ENCODE results near the gene ADGRG2. TPM values are rescaled to one million over a fixed set of nuclear protein-coding genes. Genes with fewer than 3 reads are reported as not detected.

ADGRG2 gene
- total RNA-seq, 4 donors from 2014 or later = 0.83 to 2.7 (median 2.1) TPM

- H3K36me3 ChIP-seq = no peaks in the 10 kb centered on the region
- 79% methylated on average over 6 of the region's 6 CpGs for WGBS
- H3K27me3 ChIP-seq = no peaks in the 10 kb centered on the region
- no peaks in the 10 kb centered on the region for H3K4me1 ChIP-seq
- H3K27ac ChIP-seq (replicated peaks in 1 of 4) = no peak overlapping the region
- DNase-seq (ENCODE audit: extremely low spot score) = no peak
- H3K4me3 ChIP-seq = no peak overlapping the region
- TF ChIP-seq POLR2AphosphoS5 (IDR thresholded peaks at IDR 0.05) (no peak), POLR2A (IDR thresholded peaks at IDR 0.05; ENCODE audit: low read depth) (no peak), CTCF (IDR thresholded peaks at IDR 0.05) (no peak)
- intact Hi-C loops (cut with DNase I) = no loop called here
- no peaks in the 10 kb centered on the region for H3K9me3 ChIP-seq
These were observed 63.2 kb downstream of the ADGRG2 start for GRCh38 chrX:19059067-19059466.

- Histone ChIP-seq H3K27me3 (no peaks in the 10 kb centered on the region), H3K4me3 (no peak overlapping the region), H3K9me3 (no peaks in the 10 kb centered on the region), H3K4me1 (no peaks in the 10 kb centered on the region), H3K36me3 (peaks cover 0 to 2% (median 0%) of the 10 kb centered on the region in 4 donors), H3K27ac (replicated peaks in 1 of 4) (no peak overlapping the region)
- intact Hi-C loops (cut with DNase I) = no loop called here
- DNase-seq (ENCODE audit: extremely low spot score) = no peak
- 50% methylated on average over 2 of the region's 2 CpGs for WGBS
- TF ChIP-seq POLR2A (IDR thresholded peaks at IDR 0.05; ENCODE audit: low read depth) (no peak), EP300 (IDR thresholded peaks at IDR 0.05) (no peak), CTCF (IDR thresholded peaks at IDR 0.05) (no peak), POLR2AphosphoS5 (IDR thresholded peaks at IDR 0.05) (no peak)
These were observed 64.4 kb downstream of the ADGRG2 start for GRCh38 chrX:19057856-19058255.

GRCh38 chrX:19049110-19049509 is 73.2 kb downstream of the ADGRG2 start:
- no peak overlapping the region for H3K4me3 ChIP-seq
- no peaks in the 10 kb centered on the region for H3K27me3 ChIP-seq
- intact Hi-C loops (cut with DNase I) = no loop called here
- no peaks in the 10 kb centered on the region for H3K9me3 ChIP-seq
- H3K36me3 ChIP-seq = peaks cover 0 to 5% (median 0%) of the 10 kb centered on the region in 4 donors
- no peaks in the 10 kb centered on the region for H3K4me1 ChIP-seq
- no peak for DNase-seq (ENCODE audit: extremely low spot score)
- H3K27ac ChIP-seq (replicated peaks in 1 of 4) = no peak overlapping the region
- no peak for TF ChIP-seq POLR2A (IDR thresholded peaks at IDR 0.05; ENCODE audit: low read depth)
- no peak for TF ChIP-seq POLR2AphosphoS5 (IDR thresholded peaks at IDR 0.05)
- TF ChIP-seq CTCF (IDR thresholded peaks at IDR 0.05) = no peak
- no peak for TF ChIP-seq EP300 (IDR thresholded peaks at IDR 0.05)
- 73% methylated on average over 5 of the region's 5 CpGs for WGBS

GRCh38 chrX:19046343-19047215 is 75.7 kb downstream of the ADGRG2 start:
- no peak for DNase-seq (ENCODE audit: extremely low spot score)
- no peak for TF ChIP-seq CTCF (IDR thresholded peaks at IDR 0.05)
- TF ChIP-seq POLR2AphosphoS5 (IDR thresholded peaks at IDR 0.05) = no peak
- TF ChIP-seq EP300 (IDR thresholded peaks at IDR 0.05) = no peak
- no peak for TF ChIP-seq POLR2A (IDR thresholded peaks at IDR 0.05; ENCODE audit: low read depth)
- 71% methylated on average over 8 of the region's 8 CpGs for WGBS
- Histone ChIP-seq H3K36me3 (no peaks in the 10 kb centered on the region), H3K9me3 (no peaks in the 10 kb centered on the region), H3K27me3 (no peaks in the 10 kb centered on the region), H3K27ac (replicated peaks in 1 of 4) (no peak overlapping the region), H3K4me1 (no peaks in the 10 kb centered on the region), H3K4me3 (no peak overlapping the region)
- intact Hi-C loops (cut with DNase I) = no loop called here

Data from esophagus muscularis mucosa (tissue), 4 donors.